Cortex of kidney (tissue), 1 donor: ENCODE results near the gene SAMD5.

Source experiments
- DNase-seq: peaks from one replicate; lab custom pipeline; 2025; lab: John Stamatoyannopoulos, UW

The SAMD5 gene

GRCh38 chr6:147508042-147508865 lies at the start of gene SAMD5:
Gene SAMD5, plus strand, starts transcription at chr6:147508690. Its CDS starts 239 bp downstream, at chr6:147508929.
- DNase-seq, result no peak

GRCh38 chr6:147459780-147460179 lies 48.7 kb upstream of the SAMD5 start:
- DNase-seq, result no peak

GRCh38 chr6:147463651-147464050 lies 44.8 kb upstream of the SAMD5 start:
- no peak for DNase-seq

- no peak for DNase-seq
Measured at GRCh38 chr6:147467428-147467827, 41.1 kb upstream of the SAMD5 start.

GRCh38 chr6:147467886-147468285 lies 40.6 kb upstream of the SAMD5 start:
- no peak for DNase-seq

GRCh38 chr6:147468634-147469033 lies 39.9 kb upstream of the SAMD5 start:
- no peak for DNase-seq

- DNase-seq, result no peak
Measured at GRCh38 chr6:147479857-147480256, 28.6 kb upstream of the SAMD5 start.

- DNase-seq, result no peak
Measured at GRCh38 chr6:147486683-147487082, 21.8 kb upstream of the SAMD5 start.

GRCh38 chr6:147497472-147497871 lies 11.0 kb upstream of the SAMD5 start:
- DNase-seq, result no peak

GRCh38 chr6:147503587-147503986 lies 4.9 kb upstream of the SAMD5 start:
- no peak for DNase-seq

GRCh38 chr6:147504848-147505247 lies 3.6 kb upstream of the SAMD5 start:
- DNase-seq, result no peak

- DNase-seq, result no peak
Measured at GRCh38 chr6:147506704-147507114, 1.8 kb upstream of the SAMD5 start.

GRCh38 chr6:147507162-147508041 lies 1.1 kb upstream of the SAMD5 start:
- no peak for DNase-seq

- no peak for DNase-seq
Measured at GRCh38 chr6:147508866-147509608, 547 bp downstream of the SAMD5 start.

GRCh38 chr6:147509891-147510290 lies 1.4 kb downstream of the SAMD5 start:
- DNase-seq, result no peak

GRCh38 chr6:147510929-147511590 lies 2.6 kb downstream of the SAMD5 start:
- DNase-seq, result no peak

- no peak for DNase-seq
Measured at GRCh38 chr6:147514831-147515230, 6.3 kb downstream of the SAMD5 start.

GRCh38 chr6:147515327-147515726 lies 6.8 kb downstream of the SAMD5 start:
- no peak for DNase-seq

GRCh38 chr6:147522597-147522996 lies 14.1 kb downstream of the SAMD5 start:
- DNase-seq, result no peak

GRCh38 chr6:147525519-147526209 lies 17.2 kb downstream of the SAMD5 start:
- no peak for DNase-seq

- DNase-seq, result no peak
Measured at GRCh38 chr6:147527197-147527596, 18.7 kb downstream of the SAMD5 start.
